ENCODE data around the gene NCCRP1.
A peak's percentile ranks its signal among the peaks of the same experiment; 100 is the strongest.

NCCRP1 gene

GRCh38 chr19:39247701-39248664 lies 51.2 kb downstream of the NCCRP1 start:
- DNase-seq = peak in 1 of 2 experiments; percentile 21

GRCh38 chr19:39248806-39249205 lies 52.0 kb downstream of the NCCRP1 start, which contains the start of gene IFNL4:
IFNL4 (minus strand) TSS chr19:39248856.
- DNase-seq = no peak

GRCh38 chr19:39251081-39251480 lies 54.3 kb downstream of the NCCRP1 start:
- DNase-seq = no peak
